Measurements from ENCODE around the gene AUTS2.
"Not testable (repeated sequence)": the region's sequence is repeated elsewhere in the genome, so short reads cannot be mapped to it uniquely, and the experiment has no call there.

AUTS2 gene

GRCh38 chr7:70589010-70589409, 990.7 kb downstream of the AUTS2 start:
- H3K4me3 ChIP-seq (ENCODE audit: low read depth, low read length): no peak overlapping the region
- DNase-seq (ENCODE audit: low read depth): no peak
- no peak for TF ChIP-seq CTCF (IDR thresholded peaks at IDR 0.05; ENCODE audit: insufficient read depth, low read depth, low read length, missing control alignments)

GRCh38 chr7:70589590-70589989, 991.3 kb downstream of the AUTS2 start:
- H3K4me3 ChIP-seq (ENCODE audit: low read depth, low read length): no peak overlapping the region
- DNase-seq (ENCODE audit: low read depth): peak; percentile 52
- TF ChIP-seq CTCF (IDR thresholded peaks at IDR 0.05; ENCODE audit: insufficient read depth, low read depth, low read length, missing control alignments): no peak

GRCh38 chr7:70590126-70590854, 992.0 kb downstream of the AUTS2 start:
- no peak overlapping the region for H3K4me3 ChIP-seq (ENCODE audit: low read depth, low read length)
- no peak for TF ChIP-seq CTCF (IDR thresholded peaks at IDR 0.05; ENCODE audit: insufficient read depth, low read depth, low read length, missing control alignments)
- DNase-seq (ENCODE audit: low read depth): peak; percentile 67

- no peak for DNase-seq (ENCODE audit: low read depth)
- no peak for TF ChIP-seq CTCF (IDR thresholded peaks at IDR 0.05; ENCODE audit: insufficient read depth, low read depth, low read length, missing control alignments)
- no peak overlapping the region for H3K4me3 ChIP-seq (ENCODE audit: low read depth, low read length)
Observed at GRCh38 chr7:70591643-70592042, 993.4 kb downstream of the AUTS2 start.

- no peak for TF ChIP-seq CTCF (IDR thresholded peaks at IDR 0.05; ENCODE audit: insufficient read depth, low read depth, low read length, missing control alignments)
- no peak overlapping the region for H3K4me3 ChIP-seq (ENCODE audit: low read depth, low read length)
- no peak for DNase-seq (ENCODE audit: low read depth)
Observed at GRCh38 chr7:70592171-70592570, 993.9 kb downstream of the AUTS2 start.

GRCh38 chr7:70594170-70594569, 995.9 kb downstream of the AUTS2 start:
- TF ChIP-seq CTCF (IDR thresholded peaks at IDR 0.05; ENCODE audit: insufficient read depth, low read depth, low read length, missing control alignments): no peak
- H3K4me3 ChIP-seq (ENCODE audit: low read depth, low read length): no peak overlapping the region
- no peak for DNase-seq (ENCODE audit: low read depth)

- DNase-seq (ENCODE audit: low read depth); H3K4me3 ChIP-seq (ENCODE audit: low read depth, low read length): not testable (repeated sequence)
Observed at GRCh38 chr7:70594885-70595284, 996.6 kb downstream of the AUTS2 start.
